B cell (primary cell): Measurements from ENCODE around the gene PM20D2.

Experiments used
- CTCF ChIP-seq: fragments of 200-600 bp; IDR thresholded peaks from one replicate; pipeline ENCODE4 v1.8.0; 2022; ENCODE audit warnings: antibody characterized with exemption, mild to moderate bottlenecking
- EZH2 ChIP-seq: IDR thresholded peaks from 2 replicates; pipeline ENCODE4 v1.6.1; 2012; ENCODE audit warnings: borderline replicate concordance, low read depth, mild to moderate bottlenecking, moderate library complexity, low read length; ENCODE audit not compliant: insufficient read depth, poor library complexity, severe bottlenecking

DNA sequence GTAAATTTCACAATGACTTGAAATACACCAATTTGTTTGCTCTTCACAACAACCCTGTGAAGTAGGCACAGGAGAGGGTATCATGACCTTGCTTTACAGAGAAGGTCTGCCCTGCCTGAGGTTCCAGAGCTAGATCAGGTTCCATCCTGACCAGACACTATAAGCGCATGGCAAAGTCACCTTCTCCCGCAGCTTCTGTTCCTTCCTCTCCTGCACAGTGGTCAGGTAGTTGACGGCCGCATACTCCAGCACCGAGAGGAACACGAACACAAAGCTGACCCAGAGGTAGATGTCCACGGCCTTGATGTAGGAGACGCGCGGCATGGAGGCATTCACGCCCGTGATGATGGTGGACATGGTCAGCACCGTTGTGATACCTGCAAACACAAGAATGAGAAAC lies 34.3 kb downstream of the PM20D2 start:
- TF ChIP-seq CTCF (no peak), EZH2 (no peak)
